Left kidney (tissue), 2 donors: ENCODE results near the gene FSD2. TPM values are rescaled to one million over a fixed set of nuclear protein-coding genes. Genes with fewer than 3 reads are reported as not detected.
"Not testable (repeated sequence)": the region's sequence is repeated elsewhere in the genome, so short reads cannot be mapped to it uniquely, and the experiment has no call there.

Experiments used
- DNase-seq: peaks from one replicate; pipeline ENCODE4 v3.0.0-alpha.2; 2013
- polyA plus RNA-seq: library from polyadenylated mRNA; unstranded; fragments of 120-200 nt; gene quantifications from one replicate; pipeline ENCODE4 v1.2.1, GENCODE V29; 2013; ENCODE audit not compliant: insufficient read length

The FSD2 gene
- polyA plus RNA-seq, 1 donor: 0.12 TPM

DNA sequence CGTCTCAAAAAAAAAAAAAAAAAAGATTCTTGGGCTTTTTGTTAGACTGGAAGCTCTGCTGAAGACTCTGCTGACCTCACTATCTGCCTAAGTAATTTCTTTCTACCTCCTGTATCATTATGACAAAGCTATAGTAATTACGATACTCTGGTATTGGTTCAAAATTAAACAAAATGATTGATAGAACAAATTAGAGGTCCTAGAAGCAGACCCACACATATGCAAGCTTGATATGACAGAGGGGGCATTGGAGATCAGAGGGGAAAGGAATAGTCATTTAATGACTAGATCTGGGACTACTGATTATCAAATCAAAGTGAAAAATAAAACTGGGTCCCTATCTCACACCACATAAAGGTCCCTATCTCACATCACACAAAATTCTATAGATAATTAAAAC, 74.3 kb downstream of the FSD2 start:
- DNase-seq: no peak

DNA sequence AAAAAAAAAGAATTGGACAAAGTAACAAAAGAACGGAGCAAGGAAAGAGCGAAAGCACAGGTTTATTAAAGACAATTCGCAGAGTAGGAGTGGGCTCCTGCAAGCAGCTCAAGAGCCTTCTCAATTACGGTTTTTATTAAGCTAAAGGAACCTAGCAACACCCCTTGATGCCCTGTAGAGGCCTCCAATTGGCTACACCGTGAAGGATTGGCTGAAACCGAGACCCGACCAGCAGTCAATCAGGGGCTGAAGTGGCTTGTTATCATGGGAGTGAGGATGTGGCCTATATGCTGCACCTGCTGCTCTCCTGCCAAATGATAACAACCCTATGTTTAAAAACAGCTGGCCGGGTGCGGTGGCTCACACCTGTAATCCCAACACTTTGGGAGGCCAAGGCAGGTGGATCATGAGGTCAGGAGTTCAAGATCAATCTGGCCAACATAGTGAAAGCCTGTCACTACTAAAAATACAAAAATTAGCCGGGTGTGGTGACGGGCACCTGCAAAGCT, 75.8 kb downstream of the FSD2 start:
- DNase-seq: no peak

DNA sequence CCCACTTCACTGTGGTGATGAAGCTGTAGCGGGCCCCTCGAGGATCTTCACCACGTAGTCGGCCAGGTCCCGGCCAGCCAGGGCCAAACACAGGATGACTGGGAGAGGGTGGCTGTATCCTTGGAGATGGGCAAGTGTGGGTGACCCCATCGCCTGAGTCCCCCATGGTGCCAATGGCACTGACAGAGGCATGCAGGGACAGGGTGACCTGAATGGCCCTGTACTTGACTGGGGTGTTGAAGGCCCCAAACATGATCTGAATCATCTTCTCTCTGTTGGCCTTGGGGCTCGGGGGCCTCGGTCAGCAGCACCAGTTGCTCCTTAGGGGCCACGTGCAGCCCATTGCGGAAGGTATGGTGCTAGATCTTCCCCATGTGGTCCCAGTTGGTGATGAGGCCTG, 79.1 kb downstream of the FSD2 start:
- no peak for DNase-seq

DNA sequence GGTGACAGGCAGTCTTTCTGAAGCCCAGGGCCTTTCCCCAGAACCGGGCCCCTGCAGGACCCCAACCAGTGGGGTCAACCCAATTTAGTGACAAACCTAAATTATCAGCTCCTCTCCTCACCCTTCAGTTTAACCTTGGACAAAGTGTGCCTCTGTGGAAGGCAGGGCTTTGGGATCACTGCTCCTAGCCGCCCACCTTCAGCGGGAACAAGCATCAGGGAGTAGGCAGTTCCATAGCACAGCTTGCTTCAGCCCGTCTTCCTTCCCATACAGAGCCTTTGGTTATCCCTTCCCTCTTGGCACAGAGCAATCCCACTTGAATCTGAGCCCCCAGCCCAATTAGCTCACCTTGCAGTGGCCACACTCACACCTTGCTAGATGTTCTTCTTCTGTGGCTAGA, 90.9 kb downstream of the FSD2 start:
- DNase-seq: no peak

DNA sequence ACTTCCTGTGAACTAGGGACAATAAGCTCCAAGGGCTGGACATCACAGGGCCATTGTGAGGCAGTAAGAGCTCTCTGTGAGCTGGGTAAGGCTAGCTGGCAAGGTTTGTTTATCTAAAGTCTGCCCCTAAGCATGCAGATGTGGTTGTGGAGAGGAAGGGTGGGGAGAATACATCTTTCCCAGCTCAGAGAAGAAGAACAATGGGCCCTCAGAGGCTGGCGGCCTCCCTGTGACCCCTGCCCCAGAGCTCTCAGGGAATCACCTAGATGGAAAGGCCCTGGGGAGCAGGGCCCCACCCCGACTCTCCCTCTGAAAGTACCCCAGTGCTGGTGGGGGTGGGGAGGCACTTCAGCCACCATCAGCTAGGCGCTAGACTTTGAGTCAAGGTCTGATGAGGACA, 91.9 kb downstream of the FSD2 start:
- no peak for DNase-seq

DNA sequence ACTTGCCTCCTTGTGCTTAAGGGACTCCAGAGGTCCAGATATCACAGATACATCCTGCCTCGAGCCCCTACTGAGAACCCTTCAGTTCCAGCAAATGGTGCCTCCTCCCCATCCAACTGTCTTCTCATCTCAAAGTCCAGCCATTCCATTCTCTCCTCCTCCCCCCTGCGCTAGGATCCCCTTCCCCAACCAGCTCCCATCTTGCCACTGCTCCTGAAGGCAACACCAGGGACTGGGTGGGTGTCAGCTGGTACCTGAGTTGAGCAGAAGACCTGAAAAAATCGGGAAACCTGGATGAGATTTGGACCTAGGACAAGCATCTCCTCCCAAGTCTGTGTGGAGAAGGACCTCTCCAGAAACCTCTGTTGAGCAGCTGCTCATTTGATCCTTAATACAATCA, 93.8 kb downstream of the FSD2 start:
- DNase-seq: no peak

DNA sequence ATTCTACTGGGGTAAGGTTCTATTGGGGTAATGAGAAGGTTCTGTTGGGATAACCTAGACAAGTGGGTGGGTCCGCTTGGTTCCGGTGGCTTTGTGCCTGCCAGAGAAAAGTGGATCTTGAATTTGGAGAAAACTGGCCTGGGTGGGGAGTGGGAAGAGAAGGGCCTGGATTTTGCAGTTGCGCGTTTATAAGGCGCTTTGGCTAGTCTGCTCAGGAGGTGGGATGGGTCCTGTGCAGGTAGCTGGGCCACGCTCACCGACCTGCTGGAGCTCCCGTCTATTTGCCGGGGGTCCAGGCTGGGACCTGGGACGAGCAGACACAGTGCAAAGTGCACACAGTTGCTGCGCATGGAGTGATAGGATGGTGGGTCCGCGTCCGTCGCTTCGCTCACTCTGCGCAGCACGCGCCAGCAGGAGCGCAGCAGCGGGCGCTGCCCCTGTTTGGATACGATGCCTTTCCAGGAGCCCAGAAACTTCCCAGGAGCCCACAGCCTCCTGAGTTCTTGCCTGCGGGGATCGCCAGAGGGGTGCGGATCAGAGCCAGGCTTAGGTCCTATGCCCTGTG, 94.9 kb downstream of the FSD2 start:
- no peak for DNase-seq

DNA sequence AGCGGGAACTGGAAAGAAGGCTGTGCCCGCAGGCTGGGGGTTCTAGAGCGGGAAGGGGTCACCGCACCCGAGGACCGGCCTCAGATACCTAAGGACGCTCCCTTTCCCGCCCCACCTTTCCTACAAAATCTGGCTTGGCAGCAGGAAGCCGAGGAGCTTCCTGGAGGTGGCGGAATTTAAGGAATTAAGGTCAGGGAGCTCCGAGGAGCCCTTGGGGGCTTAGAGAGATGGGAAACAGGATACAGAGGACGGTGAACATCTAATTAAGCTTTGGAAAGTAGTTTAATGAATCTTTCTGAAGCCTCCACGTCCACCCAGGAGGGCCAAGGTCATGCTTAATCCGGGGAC, 95.7 kb downstream of the FSD2 start:
- DNase-seq: no peak

DNA sequence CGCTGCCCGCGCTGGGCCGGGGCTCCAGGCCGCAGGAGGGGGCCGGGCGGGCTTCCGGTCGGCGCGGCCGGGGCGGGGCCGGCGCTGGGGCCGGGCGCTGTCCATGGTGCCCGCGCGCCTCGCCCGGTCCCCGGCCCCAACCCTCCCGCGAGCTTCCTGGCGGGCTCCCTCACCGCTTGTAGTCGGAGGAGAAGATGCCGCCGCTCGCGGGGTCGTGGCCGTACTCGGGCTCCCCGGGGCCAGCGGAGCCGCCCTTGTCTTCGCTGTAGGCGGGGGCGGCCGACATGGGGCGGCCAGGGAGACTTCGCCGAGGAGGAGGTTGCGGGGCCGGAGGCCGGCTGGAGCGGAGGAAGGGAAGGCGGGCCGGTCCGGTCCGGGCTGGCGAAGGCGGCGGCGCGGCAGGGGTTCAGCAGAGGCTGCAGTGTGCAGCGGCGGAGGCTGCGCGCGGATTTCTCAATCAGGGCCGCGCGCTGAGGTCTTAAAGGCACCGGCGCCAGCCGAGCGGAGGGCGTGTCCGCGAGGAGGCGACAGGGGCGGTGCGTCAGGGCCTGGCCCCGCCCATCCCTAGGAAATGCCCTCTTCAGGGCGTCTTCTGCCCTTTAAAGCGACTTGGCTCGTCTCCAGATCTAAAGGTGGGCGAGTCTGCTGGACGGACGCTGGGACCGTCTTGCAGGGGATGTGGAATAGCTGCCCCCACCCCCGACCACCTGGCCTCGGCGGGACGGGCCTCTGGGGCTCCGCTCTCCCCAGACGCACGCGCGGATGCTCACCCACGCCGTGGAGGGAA, 96.3 kb downstream of the FSD2 start, which contains the start of gene AP3B2:
Gene AP3B2 (minus strand): TSS at position 455 of the 787 bp plus-strand sequence. CDS start 169 bp downstream, at position 286.
- DNase-seq: peak; percentile 64

DNA sequence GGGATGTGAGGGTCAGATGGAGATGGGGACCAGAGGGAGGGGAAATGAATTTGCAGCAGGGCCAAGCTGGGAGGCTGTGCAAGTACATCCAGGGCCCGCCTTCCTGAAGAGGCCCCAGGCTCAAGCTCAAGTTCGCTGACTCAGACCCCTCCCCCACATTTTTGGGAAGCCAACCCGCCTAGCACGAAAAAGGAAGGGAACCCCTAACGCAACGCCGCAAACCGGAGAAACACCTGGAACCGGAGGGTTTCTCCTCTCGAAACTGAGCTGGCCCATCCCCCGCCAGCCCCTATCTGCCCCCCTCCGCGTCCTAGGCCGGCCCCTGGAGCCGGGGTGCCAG, 96.8 kb downstream of the FSD2 start:
- DNase-seq: no peak

DNA sequence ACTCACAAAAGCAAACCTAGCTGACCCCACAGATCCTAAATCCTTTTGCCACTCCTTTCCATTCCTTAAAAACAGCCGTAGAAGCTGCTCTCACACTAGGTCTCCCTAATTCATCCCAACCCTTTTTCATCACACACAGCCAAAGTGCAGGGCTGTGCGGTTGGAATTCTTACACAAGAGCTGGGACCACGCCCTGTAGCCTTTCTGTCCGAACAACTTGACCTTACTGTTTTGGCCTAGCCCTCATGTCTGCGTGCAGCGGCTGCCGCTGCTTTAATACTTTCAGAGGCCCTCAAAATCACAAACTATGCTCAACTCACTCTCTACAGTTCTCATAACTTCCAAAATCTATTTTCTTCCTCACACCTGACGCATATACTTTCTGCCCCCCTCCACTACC, 100.0 kb downstream of the FSD2 start:
- not testable (repeated sequence) for DNase-seq

Other genes starting within 250 kb of the FSD2 start
- 2.2 TPM for gene CPEB1, start 158.7 kb downstream of the FSD2 start, polyA plus RNA-seq
- gene AP3B2, start 96.2 kb downstream of the FSD2 start, polyA plus RNA-seq: 4.8 TPM
- 16.1 TPM for gene WHAMM, start 3.6 kb upstream of the FSD2 start, polyA plus RNA-seq
- 33.7 TPM for gene HOMER2, start 146.7 kb upstream of the FSD2 start, polyA plus RNA-seq
- gene RAMAC, start 180.1 kb upstream of the FSD2 start, polyA plus RNA-seq: 44.1 TPM
- gene C15orf40, start 205.6 kb upstream of the FSD2 start, polyA plus RNA-seq: 29.8 TPM